22Rv1 (cell line): Measurements from ENCODE around the gene LIG1.

ENCODE experiments used
- H3K27ac ChIP-seq: fragments of 450-650 bp; 2 replicates; pipeline ENCODE4 v1.5.1; 2017
- ZFX ChIP-seq: fragments of 450-650 bp; IDR thresholded peaks from 2 replicates; pipeline ENCODE4 v1.6.1; 2017; ENCODE audit warnings: antibody characterized with exemption, borderline replicate concordance
- TF ChIP-seq, protein P1 (sequence below): fragments of 450-650 bp; IDR thresholded peaks from 2 replicates; pipeline ENCODE4 v1.5.1; 2017; ENCODE audit warnings: mild to moderate bottlenecking

LIG1 gene

DNA sequence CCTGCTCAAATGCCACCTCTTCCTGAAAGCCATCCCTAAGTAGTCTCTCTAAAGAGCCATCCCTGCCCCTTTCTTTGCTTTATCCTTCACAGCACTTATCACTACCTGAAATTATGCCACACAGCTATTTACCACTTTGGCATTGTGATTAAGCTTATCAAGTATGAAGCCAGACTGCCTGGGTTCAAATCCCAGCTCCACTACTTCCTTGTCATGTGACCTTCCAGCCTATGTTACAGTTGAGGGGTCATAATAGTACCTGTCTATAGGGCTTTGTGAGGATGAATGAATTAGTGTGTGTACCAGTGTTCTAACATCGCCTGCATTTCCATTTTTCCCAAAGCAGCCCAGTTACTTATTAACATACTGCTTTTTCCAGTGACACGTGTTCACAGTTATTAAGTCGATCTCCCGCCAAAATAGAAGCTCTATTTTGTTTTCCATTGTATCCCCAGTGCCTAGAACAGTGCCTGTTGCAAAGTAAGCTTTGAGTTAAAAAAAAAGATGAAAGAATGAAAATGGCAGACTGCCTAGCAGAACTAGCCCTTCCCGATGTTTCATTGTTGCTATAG is 33.2 kb upstream of the LIG1 start:
- TF ChIP-seq, protein P1, sequence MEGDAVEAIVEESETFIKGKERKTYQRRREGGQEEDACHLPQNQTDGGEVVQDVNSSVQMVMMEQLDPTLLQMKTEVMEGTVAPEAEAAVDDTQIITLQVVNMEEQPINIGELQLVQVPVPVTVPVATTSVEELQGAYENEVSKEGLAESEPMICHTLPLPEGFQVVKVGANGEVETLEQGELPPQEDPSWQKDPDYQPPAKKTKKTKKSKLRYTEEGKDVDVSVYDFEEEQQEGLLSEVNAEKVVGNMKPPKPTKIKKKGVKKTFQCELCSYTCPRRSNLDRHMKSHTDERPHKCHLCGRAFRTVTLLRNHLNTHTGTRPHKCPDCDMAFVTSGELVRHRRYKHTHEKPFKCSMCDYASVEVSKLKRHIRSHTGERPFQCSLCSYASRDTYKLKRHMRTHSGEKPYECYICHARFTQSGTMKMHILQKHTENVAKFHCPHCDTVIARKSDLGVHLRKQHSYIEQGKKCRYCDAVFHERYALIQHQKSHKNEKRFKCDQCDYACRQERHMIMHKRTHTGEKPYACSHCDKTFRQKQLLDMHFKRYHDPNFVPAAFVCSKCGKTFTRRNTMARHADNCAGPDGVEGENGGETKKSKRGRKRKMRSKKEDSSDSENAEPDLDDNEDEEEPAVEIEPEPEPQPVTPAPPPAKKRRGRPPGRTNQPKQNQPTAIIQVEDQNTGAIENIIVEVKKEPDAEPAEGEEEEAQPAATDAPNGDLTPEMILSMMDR: no peak
- TF ChIP-seq ZFX: no peak

GRCh38 chr19:48196933-48197665 is 27.0 kb upstream of the LIG1 start:
- TF ChIP-seq ZFX: no peak
- TF ChIP-seq, protein P1: no peak
- H3K27ac ChIP-seq: no peak overlapping the region

More for the DNA sequence above, 33.2 kb upstream of the LIG1 start:
- H3K27ac ChIP-seq: peak overlapping the region; percentile 95

DNA sequence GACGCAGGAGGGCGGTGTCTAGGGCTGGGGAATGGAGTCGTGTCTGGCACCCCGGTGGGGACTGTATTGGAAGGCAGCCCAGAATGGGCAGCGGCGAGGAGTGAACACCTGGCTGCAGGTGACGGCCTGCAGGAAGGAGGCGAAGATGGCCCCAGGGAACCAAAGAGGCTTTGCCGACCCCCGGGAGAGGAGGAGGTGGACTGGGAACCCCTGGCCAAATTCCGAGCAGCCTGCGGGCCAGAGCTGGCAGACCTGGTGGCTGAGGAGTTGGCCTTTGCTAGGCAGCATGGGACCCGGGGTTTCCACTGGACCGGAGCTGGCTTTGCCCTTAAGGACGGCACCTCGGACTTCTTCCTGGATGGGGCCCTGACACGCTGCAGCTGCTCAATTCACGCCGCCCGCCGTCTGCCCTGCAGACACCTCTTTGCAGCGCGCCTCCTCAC is 26.2 kb upstream of the LIG1 start:
- H3K27ac ChIP-seq: no peak overlapping the region

DNA sequence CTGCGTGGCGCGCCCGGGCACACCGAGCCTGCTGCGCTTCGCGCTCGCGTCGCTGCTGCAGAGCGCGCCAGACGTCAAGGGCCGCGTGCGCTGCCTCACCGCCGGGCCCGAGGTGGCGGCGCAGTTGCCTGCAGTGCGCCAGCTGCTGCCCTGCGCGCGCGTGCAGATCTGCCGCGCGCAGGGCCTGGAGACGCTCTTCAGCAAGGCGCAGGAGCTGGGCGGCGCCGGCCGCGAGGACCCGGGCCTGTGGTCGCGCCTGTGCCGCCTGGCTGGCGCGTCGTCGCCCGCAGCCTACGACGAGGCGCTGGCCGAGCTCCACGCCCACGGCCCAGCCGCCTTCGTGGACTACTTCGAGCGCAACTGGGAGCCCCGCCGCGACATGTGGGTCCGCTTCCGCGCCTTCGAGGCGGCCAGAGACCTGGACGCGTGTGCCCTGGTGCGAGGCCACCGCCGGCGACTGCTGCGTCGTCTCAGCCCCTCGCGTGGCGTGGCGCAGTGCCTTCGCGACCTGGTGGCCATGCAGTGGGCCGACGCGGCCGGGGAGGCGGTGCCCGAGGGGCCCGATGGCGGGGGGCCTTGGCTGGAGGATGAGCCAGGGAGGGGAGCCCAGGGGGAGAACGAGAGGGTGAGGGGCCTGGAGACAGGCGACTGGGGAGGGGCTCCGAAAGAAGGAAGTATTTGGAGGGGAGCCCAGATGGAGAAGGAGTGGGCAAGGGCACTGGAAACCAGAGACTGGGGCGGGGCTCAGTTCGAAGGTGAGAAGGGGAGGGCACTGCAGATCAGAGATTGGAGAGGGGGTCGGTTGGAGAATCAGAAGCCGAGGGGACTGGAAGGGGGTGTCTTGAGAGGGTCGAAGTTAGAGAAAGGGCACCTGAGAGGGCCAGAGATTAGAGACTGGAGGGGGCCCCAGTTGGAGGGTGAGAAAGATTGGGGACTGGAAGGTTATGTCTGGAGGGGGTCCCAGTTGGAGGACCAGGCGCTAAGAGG is 25.0 kb upstream of the LIG1 start:
- TF ChIP-seq, protein P1: no peak
- TF ChIP-seq ZFX: no peak
- H3K27ac ChIP-seq: no peak overlapping the region

More for the DNA sequence above, 26.2 kb upstream of the LIG1 start:
- no peak for TF ChIP-seq ZFX
- TF ChIP-seq, protein P1: no peak

DNA sequence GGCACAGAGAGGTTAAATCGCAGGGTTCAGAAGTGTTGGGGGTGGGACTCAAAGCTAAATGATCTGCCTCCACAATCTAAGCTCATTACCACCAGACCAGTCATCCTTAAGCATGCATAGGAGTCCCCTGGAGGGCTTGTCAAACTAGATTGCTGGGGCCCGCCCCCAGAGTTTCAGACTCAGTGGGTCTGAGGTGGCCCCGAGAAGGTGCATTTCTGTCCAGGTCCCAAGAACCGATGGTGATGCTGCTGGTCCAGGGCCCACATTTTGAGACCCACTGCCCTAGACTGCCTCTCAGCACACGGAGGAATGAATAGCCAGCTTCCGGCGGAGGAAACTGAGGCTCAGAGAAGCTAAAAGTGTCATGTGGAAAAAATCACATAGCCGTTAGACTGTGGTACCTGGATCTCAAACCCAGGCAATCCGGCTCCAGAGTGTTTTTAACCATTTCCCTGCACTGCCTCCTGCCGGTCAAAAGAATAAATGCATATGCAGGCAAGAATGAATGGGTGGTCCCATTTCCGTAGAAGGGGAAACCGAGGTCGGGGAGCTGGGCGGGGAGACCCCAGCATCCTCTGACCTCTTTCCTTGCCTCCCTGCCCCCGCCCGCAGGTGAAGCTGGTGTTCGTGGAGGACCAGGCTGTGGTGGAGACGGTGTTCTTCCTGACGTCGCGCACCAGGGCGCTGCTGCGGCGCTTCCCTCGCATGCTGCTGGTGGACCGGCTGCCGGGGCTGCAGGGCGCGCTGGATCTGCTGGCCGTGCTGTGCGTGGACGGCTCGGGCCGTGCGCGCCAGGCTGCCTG is 24.1 kb upstream of the LIG1 start:
- no peak for TF ChIP-seq ZFX
- TF ChIP-seq, protein P1: peak; percentile 82
- H3K27ac ChIP-seq: no peak overlapping the region

GRCh38 chr19:48192750-48193149 is 22.6 kb upstream of the LIG1 start:
- TF ChIP-seq, protein P1: no peak
- no peak for TF ChIP-seq ZFX
- no peak overlapping the region for H3K27ac ChIP-seq
